Astrocyte (in vitro differentiated cells and primary cell): ENCODE measurements around the gene PRSS33. TPM values are rescaled to one million over a fixed set of nuclear protein-coding genes. Genes with fewer than 3 reads are reported as not detected.

Experiments used
- total RNA-seq: library from RNA; stranded (reverse); gene quantifications from 2 replicates; pipeline ENCODE4 v1.2.1, GENCODE V29; 2021

PRSS33 gene
- total RNA-seq, 1 donor from 2014 or later = not detected

Other genes starting within 250 kb of the PRSS33 start
- 48.1 and 50.5 TPM in 2 replicates for gene PDPK1, start 249.5 kb downstream of the PRSS33 start, total RNA-seq
- gene KCTD5, start 105.0 kb downstream of the PRSS33 start, total RNA-seq = 53.0 and 55.4 TPM in 2 replicates
- gene PRSS27, start 67.3 kb downstream of the PRSS33 start, total RNA-seq = 2.3 and 3.0 TPM in 2 replicates
- 387 and 409 TPM in 2 replicates for gene SRRM2, start 34.9 kb downstream of the PRSS33 start, total RNA-seq
- 323 TPM in 2 replicates for gene ELOB, start 10.3 kb downstream of the PRSS33 start, total RNA-seq
- not detected in 2 replicates for gene PRSS41, start 10.9 kb upstream of the PRSS33 start, total RNA-seq
- gene PRSS21, start 29.7 kb upstream of the PRSS33 start, total RNA-seq = not detected in 2 replicates
- not detected in 2 replicates for gene ZG16B, start 42.7 kb upstream of the PRSS33 start, total RNA-seq
- 0.58 and 1.5 TPM in 2 replicates for gene PRSS22, start 70.6 kb upstream of the PRSS33 start, total RNA-seq
- gene FLYWCH2, start 95.7 kb upstream of the PRSS33 start, total RNA-seq = 36.5 and 40.7 TPM in 2 replicates
- gene FLYWCH1, start 124.4 kb upstream of the PRSS33 start, total RNA-seq = 53.4 and 58.9 TPM in 2 replicates
- gene KREMEN2, start 176.7 kb upstream of the PRSS33 start, total RNA-seq = 7.5 and 8.0 TPM in 2 replicates
- 4.8 and 5.4 TPM in 2 replicates for gene PAQR4, start 181.8 kb upstream of the PRSS33 start, total RNA-seq
- gene PKMYT1, start 192.9 kb upstream of the PRSS33 start, total RNA-seq = 3.9 TPM in 2 replicates
- 0.14 and 0.48 TPM in 2 replicates for gene CLDN9, start 225.4 kb upstream of the PRSS33 start, total RNA-seq
- gene CLDN6, start 230.6 kb upstream of the PRSS33 start, total RNA-seq = 449 and 584 TPM in 2 replicates
- 262 and 275 TPM in 2 replicates for gene TNFRSF12A, start 232.8 kb upstream of the PRSS33 start, total RNA-seq
- gene HCFC1R1, start 236.4 kb upstream of the PRSS33 start, total RNA-seq = 47.0 and 71.6 TPM in 2 replicates
- gene THOC6, start 236.5 kb upstream of the PRSS33 start, total RNA-seq = 17.4 and 22.3 TPM in 2 replicates
- gene BICDL2, start 249.4 kb upstream of the PRSS33 start, total RNA-seq = 0.16 TPM in 1 of 2 replicates, not detected in the other